ENCODE measurements around the gene WNT7B. TPM values are rescaled to one million over a fixed set of nuclear protein-coding genes. Genes with fewer than 3 reads are reported as not detected.

The WNT7B gene
- total RNA-seq, 3 donors from 2014 or later (not counting 1 experiment from before 2014, with no cell fraction given): not detected

- peaks cover 14% of the 10 kb centered on the region for H3K27me3 ChIP-seq (ENCODE audit: control insufficient read depth, insufficient read depth, low read length)
- ATAC-seq: no peak
- 92% methylated on average over 21 of the region's 21 CpGs for WGBS (ENCODE audit: insufficient coverage)
- no peak for DNase-seq
- no peaks in the 10 kb centered on the region for H3K36me3 ChIP-seq (ENCODE audit: control insufficient read depth, insufficient read depth, low read length)
- Mint-ChIP-seq H3K4me3 (no peak overlapping the region), H3K9me3 (no peaks in the 10 kb centered on the region), H3K27me3 (ENCODE audit: low read depth in 2 of 2) (peaks cover 7 to 16% of the 10 kb centered on the region in 2 donors), H3K27ac (no peak overlapping the region), H3K4me1 (no peaks in the 10 kb centered on the region), H3K36me3 (no peaks in the 10 kb centered on the region)
- TF ChIP-seq CTCF (IDR thresholded peaks at IDR 0.05): no peak
- H3K4me1 ChIP-seq (ENCODE audit: control insufficient read depth, insufficient read depth, low read length): no peaks in the 10 kb centered on the region
- H3K9me3 ChIP-seq (ENCODE audit: control insufficient read depth, insufficient read depth, low read length): no peaks in the 10 kb centered on the region
- H3K4me3 ChIP-seq (ENCODE audit: low read length): no peak overlapping the region
- H3K27ac ChIP-seq (ENCODE audit: low read length): no peak overlapping the region
- intact Hi-C loops (cut with micrococcal nuclease): no loop called here
Measured at GRCh38 chr22:45885941-45886395, 91.0 kb downstream of the WNT7B start.

GRCh38 chr22:45885171-45885840 is 91.7 kb downstream of the WNT7B start:
- H3K9me3 ChIP-seq (ENCODE audit: control insufficient read depth, insufficient read depth, low read length): no peaks in the 10 kb centered on the region
- H3K27ac Mint-ChIP-seq: no peak overlapping the region
- peaks cover 16% of the 10 kb centered on the region for H3K27me3 ChIP-seq (ENCODE audit: control insufficient read depth, insufficient read depth, low read length)
- 77% methylated on average over 15 of the region's 16 CpGs for WGBS (ENCODE audit: insufficient coverage)
- ATAC-seq (no peak), DNase-seq (no peak)
- peaks cover 14 to 21% of the 10 kb centered on the region in 2 donors for H3K27me3 Mint-ChIP-seq (ENCODE audit: low read depth in 2 of 2)
- H3K36me3 Mint-ChIP-seq: no peaks in the 10 kb centered on the region
- intact Hi-C loops (cut with micrococcal nuclease): no loop called here
- no peak overlapping the region for H3K4me3 Mint-ChIP-seq
- no peaks in the 10 kb centered on the region for H3K4me1 Mint-ChIP-seq
- H3K4me3 ChIP-seq (ENCODE audit: low read length): no peak overlapping the region
- H3K4me1 ChIP-seq (ENCODE audit: control insufficient read depth, insufficient read depth, low read length): no peaks in the 10 kb centered on the region
- no peaks in the 10 kb centered on the region for H3K36me3 ChIP-seq (ENCODE audit: control insufficient read depth, insufficient read depth, low read length)
- no peak overlapping the region for H3K27ac ChIP-seq (ENCODE audit: low read length)
- no peak for TF ChIP-seq CTCF (IDR thresholded peaks at IDR 0.05)
- no peaks in the 10 kb centered on the region for H3K9me3 Mint-ChIP-seq

- H3K27ac ChIP-seq (ENCODE audit: low read length): no peak overlapping the region
- no peaks in the 10 kb centered on the region for H3K9me3 ChIP-seq (ENCODE audit: control insufficient read depth, insufficient read depth, low read length)
- Mint-ChIP-seq H3K4me1 (no peaks in the 10 kb centered on the region), H3K9me3 (no peaks in the 10 kb centered on the region), H3K4me3 (no peak overlapping the region), H3K36me3 (no peaks in the 10 kb centered on the region), H3K27ac (no peak overlapping the region), H3K27me3 (ENCODE audit: low read depth in 2 of 2) (peaks cover 22 to 28% of the 10 kb centered on the region in 2 donors)
- intact Hi-C loops (cut with micrococcal nuclease): no loop called here
- no peak for TF ChIP-seq CTCF (IDR thresholded peaks at IDR 0.05)
- no peak overlapping the region for H3K4me3 ChIP-seq (ENCODE audit: low read length)
- WGBS (ENCODE audit: insufficient coverage): 81% methylated on average over 27 of the region's 27 CpGs
- no peaks in the 10 kb centered on the region for H3K36me3 ChIP-seq (ENCODE audit: control insufficient read depth, insufficient read depth, low read length)
- DNase-seq: no peak
- no peaks in the 10 kb centered on the region for H3K4me1 ChIP-seq (ENCODE audit: control insufficient read depth, insufficient read depth, low read length)
- ATAC-seq: no peak
- peaks cover 10% of the 10 kb centered on the region for H3K27me3 ChIP-seq (ENCODE audit: control insufficient read depth, insufficient read depth, low read length)
Measured at GRCh38 chr22:45884201-45885062, 92.5 kb downstream of the WNT7B start.
